Fibroblast of lung (primary cell): ENCODE results near the gene ZNF558. TPM values are rescaled to one million over a fixed set of nuclear protein-coding genes. Genes with fewer than 3 reads are reported as not detected.

Source experiments
- DNase-seq, 2 donors: peaks; one replicate each; pipeline versions ENCODE4 v3.0.0 to v3.0.0-alpha.2; 2010; ENCODE audit warnings: low read depth in 2 of 2
- H2AFZ ChIP-seq: 2 replicates; pipeline ENCODE4 v1.5.1; 2012; ENCODE audit warnings: low read length, control low read depth, inconsistent platforms
- H3K27ac ChIP-seq: 2 replicates; pipeline ENCODE4 v1.5.1; 2011; ENCODE audit warnings: low read length, control low read depth; ENCODE audit not compliant: insufficient read depth
- H3K27me3 ChIP-seq: 2 replicates; pipeline ENCODE4 v1.5.1; 2011; ENCODE audit warnings: mild to moderate bottlenecking, low read length; ENCODE audit not compliant: control insufficient read depth, insufficient read depth
- H3K36me3 ChIP-seq: 2 replicates; pipeline ENCODE4 v1.5.1; 2011; ENCODE audit warnings: low read length; ENCODE audit not compliant: control insufficient read depth, insufficient read depth
- H3K4me1 ChIP-seq: 2 replicates; pipeline ENCODE4 v1.5.1; 2011; ENCODE audit warnings: low read length; ENCODE audit not compliant: control insufficient read depth, insufficient read depth; ENCODE audit errors: extremely low read depth
- H3K4me2 ChIP-seq: 2 replicates; pipeline ENCODE4 v1.5.1; 2011; ENCODE audit warnings: low read length, control low read depth; ENCODE audit not compliant: insufficient read depth; ENCODE audit errors: extremely low read depth
- H3K4me3 ChIP-seq, 4 experiments: fragments of 200-600 bp in 1 of 4; sonication (generic) in 1 of 4; replicated peaks in 1 of 4; 2 replicates each; pipeline ENCODE4 v1.5.1; 2011 to 2016; ENCODE audit warnings: low read length in 4 of 4, low read depth in 3 of 4, mild to moderate bottlenecking in 3 of 4, control low read depth in 2 of 4, inconsistent platforms in 1 of 4, mixed read lengths in 1 of 4; ENCODE audit not compliant: insufficient read depth in 1 of 4; ENCODE audit errors: control extremely low read depth in 1 of 4
- H3K79me2 ChIP-seq: 2 replicates; pipeline ENCODE4 v1.5.1; 2012; ENCODE audit warnings: mild to moderate bottlenecking, low read length, inconsistent platforms; ENCODE audit not compliant: control insufficient read depth, insufficient read depth
- H3K9ac ChIP-seq: 2 replicates; pipeline ENCODE4 v1.5.1; 2011; ENCODE audit warnings: mild to moderate bottlenecking, low read length, control low read depth; ENCODE audit not compliant: insufficient read depth
- H3K9me3 ChIP-seq: 2 replicates; pipeline ENCODE4 v1.5.1; 2012; ENCODE audit warnings: low read depth, low read length; ENCODE audit not compliant: control insufficient read depth, insufficient read depth
- H4K20me1 ChIP-seq: 2 replicates; pipeline ENCODE4 v1.5.1; 2011; ENCODE audit warnings: low read length; ENCODE audit not compliant: control insufficient read depth, insufficient read depth; ENCODE audit errors: extremely low read depth
- CTCF ChIP-seq, 2 donors: IDR thresholded peaks in 1 of 2; conservative IDR thresholded peaks in 1 of 2; 1 replicate in 1 of 2; 2 replicates in 1 of 2; pipeline ENCODE4 v1.5.1; 2011 to 2012; ENCODE audit warnings: low read length in 2 of 2, control low read depth in 1 of 2, inconsistent platforms in 1 of 2, low read depth in 1 of 2, mild to moderate bottlenecking in 1 of 2
- EZH2 ChIP-seq: IDR thresholded peaks from 2 replicates; pipeline ENCODE4 v1.5.1; 2012; ENCODE audit warnings: low read length, control low read depth, mild to moderate bottlenecking; ENCODE audit errors: missing control alignments
- polyA plus RNA-seq, 2 donors: library from polyadenylated mRNA; depleted of rRNA in 1 of 2; stranded (reverse) in 1 of 2; unstranded in 1 of 2; fragments of >200 nt; gene quantifications; 2 replicates each; pipeline ENCODE4 v1.2.1, GENCODE V29; 2011 to 2012; ENCODE audit warnings: missing spikeins in 1 of 2
- total RNA-seq: library from RNA; depleted of rRNA; stranded (reverse); fragments of >200 nt; gene quantifications from 2 replicates; pipeline ENCODE4 v1.2.1, GENCODE V29; 2014

Gene ZNF558
- total and polyA plus RNA-seq, 2 donors (not counting 1 experiment from before 2014, with no cell fraction given) = 17.2 to 38.6 TPM

DNA sequence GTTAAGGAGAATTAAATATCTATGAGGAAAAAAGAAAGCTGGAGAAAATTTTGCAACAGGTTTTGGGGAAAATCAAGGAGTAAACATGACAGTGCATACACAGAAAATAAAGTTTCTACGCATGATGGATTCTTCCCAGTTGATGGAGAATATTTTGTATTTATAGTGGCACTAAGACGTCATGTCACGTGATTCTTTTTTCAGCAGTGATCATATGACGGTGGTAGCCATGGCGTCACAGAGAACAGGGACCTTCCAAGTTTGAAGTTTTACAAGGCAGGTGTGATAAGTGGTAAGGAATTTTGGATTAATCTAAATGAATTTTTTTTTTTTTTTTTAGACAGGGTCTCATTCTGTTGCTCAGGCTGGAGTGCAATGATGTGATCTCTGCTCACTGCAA, 8.6 kb upstream of the ZNF558 start:
- no peak overlapping the region for H3K27ac ChIP-seq
- no peak overlapping the region for H2AFZ ChIP-seq
- H3K4me1 ChIP-seq = no peaks in the 10 kb centered on the region
- no peaks in the 10 kb centered on the region for H3K9me3 ChIP-seq
- H3K4me3 ChIP-seq = no peak overlapping the region
- TF ChIP-seq EZH2 = no peak
- no peak for TF ChIP-seq CTCF (conservative IDR thresholded peaks at IDR 0.05 in 1 of 2, IDR thresholded peaks at IDR 0.05 in 1 of 2; ENCODE audit: low read depth in 1 of 2, low read length in 2 of 2)
- no peak overlapping the region for H3K4me2 ChIP-seq
- H3K9ac ChIP-seq = no peak overlapping the region
- no peaks in the 10 kb centered on the region for H3K79me2 ChIP-seq
- no peaks in the 10 kb centered on the region for H4K20me1 ChIP-seq
- no peak for DNase-seq
- no peaks in the 10 kb centered on the region for H3K36me3 ChIP-seq
- no peaks in the 10 kb centered on the region for H3K27me3 ChIP-seq

DNA sequence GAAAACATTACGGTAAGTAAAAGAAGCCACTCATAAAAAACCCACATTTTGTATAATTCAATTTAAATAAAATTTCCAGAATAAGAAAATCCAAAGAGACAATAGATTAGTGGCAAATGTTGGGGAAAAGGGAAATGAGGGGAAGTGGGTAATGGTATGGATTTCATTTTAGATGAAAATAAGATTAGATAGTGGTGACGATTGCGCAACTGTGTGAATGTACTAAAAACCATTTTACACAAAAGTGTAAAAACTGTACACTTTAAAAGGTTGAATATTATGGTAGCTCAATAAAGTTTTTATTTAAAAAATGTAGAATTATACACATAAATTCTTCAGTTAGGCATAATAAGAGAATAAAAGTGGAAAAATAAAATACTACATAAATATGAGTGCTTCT, 3.8 kb upstream of the ZNF558 start:
- no peak overlapping the region for H3K4me3 ChIP-seq
- no peaks in the 10 kb centered on the region for H3K36me3 ChIP-seq
- no peak for DNase-seq
- H3K4me2 ChIP-seq = no peak overlapping the region
- H2AFZ ChIP-seq = no peak overlapping the region
- TF ChIP-seq EZH2 (no peak), CTCF (conservative IDR thresholded peaks at IDR 0.05 in 1 of 2, IDR thresholded peaks at IDR 0.05 in 1 of 2; ENCODE audit: low read depth in 1 of 2, low read length in 2 of 2) (no peak)
- no peaks in the 10 kb centered on the region for H3K9me3 ChIP-seq
- H3K4me1 ChIP-seq = no peaks in the 10 kb centered on the region
- H3K9ac ChIP-seq = no peak overlapping the region
- H3K27me3 ChIP-seq = no peaks in the 10 kb centered on the region
- H3K27ac ChIP-seq = no peak overlapping the region
- H4K20me1 ChIP-seq = no peaks in the 10 kb centered on the region
- H3K79me2 ChIP-seq = no peaks in the 10 kb centered on the region

GRCh38 chr19:8835446-8835845, 3.3 kb upstream of the ZNF558 start:
- no peak overlapping the region for H3K4me2 ChIP-seq
- H3K9me3 ChIP-seq = no peaks in the 10 kb centered on the region
- no peaks in the 10 kb centered on the region for H3K4me1 ChIP-seq
- H3K27me3 ChIP-seq = no peaks in the 10 kb centered on the region
- no peak for DNase-seq
- H3K36me3 ChIP-seq = no peaks in the 10 kb centered on the region
- no peak overlapping the region for H3K27ac ChIP-seq
- H3K4me3 ChIP-seq = no peak overlapping the region
- TF ChIP-seq CTCF (conservative IDR thresholded peaks at IDR 0.05 in 1 of 2, IDR thresholded peaks at IDR 0.05 in 1 of 2; ENCODE audit: low read depth in 1 of 2, low read length in 2 of 2) = no peak
- no peak for TF ChIP-seq EZH2
- no peak overlapping the region for H3K9ac ChIP-seq
- H3K79me2 ChIP-seq = no peaks in the 10 kb centered on the region
- no peaks in the 10 kb centered on the region for H4K20me1 ChIP-seq
- no peak overlapping the region for H2AFZ ChIP-seq
